GM19351 (cell line): ENCODE results near the gene CPS1.

ENCODE experiments used
- ATAC-seq: cut with Tn5 transposase; IDR thresholded peaks from one replicate; pipeline ENCODE4 v1.9.1; 2021; ENCODE audit warnings: mild to moderate bottlenecking, moderate library complexity; ENCODE audit not compliant: unreplicated experiment

Gene CPS1

DNA sequence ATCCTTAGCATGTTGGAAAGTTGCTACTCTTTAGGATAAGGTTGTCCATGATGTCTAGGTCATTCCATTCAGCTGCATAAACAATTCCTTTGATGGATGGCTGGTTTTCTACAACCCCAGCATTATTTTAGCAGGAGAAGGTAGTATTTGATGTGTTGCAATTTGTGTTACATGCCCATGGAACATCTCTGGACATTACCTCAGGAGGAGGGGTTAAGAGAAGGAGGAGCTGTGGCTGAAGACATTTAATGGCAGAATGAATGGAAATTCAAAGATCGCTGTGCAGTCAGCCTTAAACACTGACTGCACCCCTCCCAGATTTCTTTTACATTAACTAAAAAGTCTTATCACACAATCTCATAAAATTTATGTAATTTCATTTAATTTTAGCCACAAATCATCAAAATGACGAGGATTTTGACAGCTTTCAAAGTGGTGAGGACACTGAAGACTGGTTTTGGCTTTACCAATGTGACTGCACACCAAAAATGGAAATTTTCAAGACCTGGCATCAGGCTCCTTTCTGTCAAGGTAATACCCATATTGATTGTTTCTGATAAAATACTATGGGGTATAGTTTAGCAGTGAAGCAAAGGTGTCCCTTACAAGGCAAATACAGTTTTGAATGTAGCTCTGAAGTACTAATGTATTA, at the start of gene CPS1:
TSS of gene CPS1 (plus strand) at position 271 of the 652 bp plus-strand sequence. CDS start at position 406, 135 bp downstream.
- ATAC-seq = no peak

DNA sequence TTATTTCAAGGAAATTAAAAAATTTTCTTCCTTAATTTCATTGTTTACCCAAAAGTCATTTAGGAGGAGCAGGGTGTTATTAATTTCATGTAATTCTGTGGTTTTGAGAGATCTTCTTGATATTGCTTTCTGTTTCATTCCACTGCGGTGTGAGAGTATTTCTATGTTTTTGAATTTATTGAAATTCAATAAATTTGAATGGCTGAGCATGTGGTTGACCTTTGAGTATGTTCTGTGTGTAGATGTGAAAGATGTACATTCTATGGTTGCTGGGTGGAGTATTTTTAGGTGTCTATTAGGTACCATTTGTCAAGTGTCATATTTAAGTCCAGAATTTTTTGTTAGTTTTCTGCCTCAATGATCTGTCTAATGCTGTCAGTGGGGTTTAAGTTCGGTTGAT, 40.5 kb upstream of the CPS1 start:
- ATAC-seq = no peak

DNA sequence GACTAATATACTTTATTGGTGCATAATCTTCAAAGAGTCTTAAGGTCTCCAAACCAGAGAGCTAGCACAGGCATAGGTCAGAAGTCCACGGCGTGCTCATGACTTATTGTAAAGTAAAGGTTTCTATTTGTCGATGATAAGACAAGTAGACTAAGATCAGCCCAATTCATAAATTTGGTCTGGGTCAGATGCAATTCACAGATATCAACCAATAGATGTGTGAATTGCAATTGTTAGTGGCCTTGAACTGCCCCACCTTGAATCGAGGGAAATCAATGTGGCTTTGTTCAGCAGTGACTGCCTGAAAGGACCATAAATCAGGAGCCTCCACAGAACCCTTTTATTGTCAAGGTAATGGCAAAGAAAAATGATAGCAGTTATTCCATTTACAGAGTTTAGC, 39.1 kb upstream of the CPS1 start:
- no peak for ATAC-seq

DNA sequence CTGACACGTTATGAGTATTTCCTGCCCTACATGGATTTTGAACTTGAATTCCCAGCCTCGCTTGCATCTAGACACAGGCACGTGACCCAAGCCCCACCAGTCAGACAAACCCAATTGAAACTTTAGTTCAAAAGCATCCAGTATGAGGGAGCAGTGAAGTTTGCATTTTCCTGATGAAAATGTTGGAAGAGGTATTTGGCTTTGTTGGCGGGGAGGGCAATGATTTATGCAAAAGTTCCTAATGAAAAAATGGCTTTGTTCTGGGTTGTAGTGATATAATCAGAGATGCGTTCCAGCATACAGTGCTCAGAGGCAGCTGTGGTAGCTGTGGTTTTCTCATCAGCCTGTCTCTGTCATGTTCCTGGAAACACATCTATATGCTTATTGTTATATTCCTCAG, 36.8 kb upstream of the CPS1 start:
- ATAC-seq = no peak

DNA sequence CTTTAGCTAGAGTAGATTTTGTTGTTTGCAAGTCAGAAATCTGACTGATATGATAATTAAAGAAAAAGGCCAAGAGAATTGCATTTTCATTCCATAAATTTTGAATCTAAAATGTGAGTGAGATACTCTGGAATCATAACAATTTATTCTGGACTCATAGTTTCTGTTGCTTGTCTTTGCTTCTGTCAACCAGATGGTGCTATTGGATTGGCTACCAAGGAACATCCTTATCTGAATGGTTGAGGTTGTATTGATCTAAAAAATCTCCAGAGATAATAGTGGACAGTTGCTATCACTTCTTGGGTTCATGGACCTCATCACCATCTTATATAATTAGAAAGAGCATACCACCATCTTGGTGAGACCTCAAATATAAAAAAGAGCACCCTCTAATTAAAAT, 34.0 kb upstream of the CPS1 start:
- no peak for ATAC-seq

DNA sequence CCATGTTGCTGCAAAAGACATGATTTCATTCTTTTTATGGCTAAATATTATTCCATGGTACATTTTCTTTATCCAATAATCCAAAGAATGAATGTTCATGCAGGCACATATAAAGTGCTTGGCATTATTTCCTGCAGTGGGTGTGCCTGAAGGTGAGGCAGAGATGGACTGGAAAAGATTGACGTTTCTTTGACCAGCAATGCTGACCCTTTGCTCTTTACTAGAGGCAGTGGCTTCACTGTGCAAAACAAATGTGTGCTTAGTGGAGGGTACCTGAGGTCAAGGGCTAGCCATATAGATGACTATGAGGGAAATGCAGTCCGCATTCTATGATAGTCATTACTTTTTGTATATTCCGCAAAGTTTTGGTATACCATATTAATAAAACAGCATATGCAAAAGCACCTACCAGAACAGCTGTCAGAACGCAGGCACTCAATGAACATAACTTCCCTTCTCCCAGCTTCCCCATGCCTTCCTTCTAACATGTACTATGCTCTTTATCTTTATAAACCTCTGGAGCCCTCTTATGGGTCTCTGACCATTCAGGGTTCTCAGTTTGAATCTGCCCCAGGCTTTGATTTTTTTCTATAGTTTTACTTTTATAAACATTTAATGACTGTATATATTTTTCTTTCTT, 32.6 kb upstream of the CPS1 start:
- no peak for ATAC-seq

DNA sequence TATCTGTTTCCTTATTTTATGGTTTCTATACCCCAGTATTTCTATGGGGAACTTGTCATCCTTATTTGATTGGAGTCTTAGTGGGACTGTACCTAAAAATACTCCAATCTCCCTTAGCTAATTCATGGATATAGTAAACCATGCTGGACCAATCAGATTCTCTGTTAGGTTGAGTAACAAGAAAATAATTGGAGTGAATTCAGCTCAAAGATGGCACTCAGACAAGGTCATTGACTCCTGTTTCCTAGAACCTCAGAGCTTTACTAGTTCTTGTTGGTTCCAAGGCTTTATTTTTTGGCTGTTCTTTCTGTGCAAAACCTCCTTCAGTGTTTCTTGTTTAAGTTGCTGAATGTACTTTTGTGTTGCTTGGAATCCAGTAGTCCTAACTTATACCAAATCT, 31.9 kb upstream of the CPS1 start:
- ATAC-seq = no peak

DNA sequence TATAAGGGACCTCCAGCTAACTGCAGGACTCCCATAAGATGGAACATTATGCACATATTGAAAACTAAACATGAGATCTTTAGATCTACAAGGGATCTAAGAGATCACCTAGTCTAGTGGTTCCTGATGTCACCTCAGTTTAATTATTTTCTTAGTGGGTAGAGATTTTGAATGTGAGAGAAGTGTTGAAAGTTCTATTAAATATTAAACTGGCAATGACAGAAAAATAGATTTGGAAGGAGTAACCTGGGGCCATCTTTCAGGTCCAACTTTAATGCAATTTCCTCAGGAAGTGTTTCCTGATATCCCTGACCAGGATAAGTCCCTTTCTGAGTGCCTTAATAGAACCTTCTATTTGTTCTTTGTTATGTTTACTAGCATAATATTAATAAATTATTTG, 29.1 kb upstream of the CPS1 start:
- ATAC-seq = no peak

DNA sequence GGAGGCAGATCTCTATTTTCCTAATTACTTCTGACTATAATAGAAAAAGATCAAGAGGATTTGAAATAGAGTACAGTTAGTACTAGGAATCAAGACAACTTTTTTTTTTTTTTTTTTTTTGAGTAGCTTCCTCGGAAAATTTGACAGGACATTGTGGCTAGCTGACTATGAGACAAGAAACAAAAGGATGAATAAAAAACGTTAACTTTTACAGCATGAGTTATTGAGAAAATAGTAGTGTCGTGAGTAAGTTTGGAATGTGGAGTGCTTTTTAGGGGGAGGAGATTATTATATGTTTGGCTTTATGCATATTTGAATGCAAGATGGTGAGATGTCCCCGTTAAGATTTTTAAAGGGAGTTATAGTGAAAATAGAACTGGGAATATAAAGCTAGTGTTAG, 27.7 kb upstream of the CPS1 start:
- no peak for ATAC-seq

DNA sequence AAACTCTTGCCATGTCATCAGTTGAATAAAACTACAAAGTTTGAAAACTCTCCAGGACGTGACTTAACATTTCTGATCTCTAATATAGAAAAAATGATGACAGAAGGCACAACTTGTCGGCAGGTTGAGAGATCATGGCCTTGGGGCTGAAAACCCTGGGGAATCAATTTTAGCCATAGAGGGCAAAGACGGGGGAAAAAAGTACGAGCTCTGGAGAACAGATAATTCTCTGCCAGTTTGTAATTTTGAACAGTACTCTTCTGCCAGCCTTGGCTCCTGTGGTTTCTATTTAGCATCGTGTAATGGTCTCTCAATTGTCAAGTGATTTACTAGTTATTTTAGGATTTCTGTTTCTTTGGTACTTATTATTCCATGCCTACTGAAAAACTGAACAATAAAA, 25.3 kb upstream of the CPS1 start:
- no peak for ATAC-seq

DNA sequence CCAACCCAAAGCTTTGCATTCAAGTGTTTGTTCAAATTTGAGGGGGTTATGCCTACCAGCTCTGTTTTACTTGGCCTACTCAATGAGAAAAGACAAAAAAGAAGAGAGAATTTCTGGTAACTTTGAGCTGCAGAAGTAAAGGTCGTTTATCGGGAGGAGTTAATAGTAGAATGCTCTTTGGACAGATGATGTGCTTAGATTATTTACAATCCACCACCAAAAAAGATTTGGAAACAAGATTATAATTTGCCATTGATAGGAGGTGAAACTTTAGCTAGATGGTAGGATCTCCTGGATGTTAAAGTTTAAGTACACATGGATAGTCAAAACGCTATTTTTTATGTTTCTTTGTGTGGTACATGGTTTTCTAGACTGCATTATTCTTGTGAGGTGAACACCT, 24.9 kb upstream of the CPS1 start:
- no peak for ATAC-seq

DNA sequence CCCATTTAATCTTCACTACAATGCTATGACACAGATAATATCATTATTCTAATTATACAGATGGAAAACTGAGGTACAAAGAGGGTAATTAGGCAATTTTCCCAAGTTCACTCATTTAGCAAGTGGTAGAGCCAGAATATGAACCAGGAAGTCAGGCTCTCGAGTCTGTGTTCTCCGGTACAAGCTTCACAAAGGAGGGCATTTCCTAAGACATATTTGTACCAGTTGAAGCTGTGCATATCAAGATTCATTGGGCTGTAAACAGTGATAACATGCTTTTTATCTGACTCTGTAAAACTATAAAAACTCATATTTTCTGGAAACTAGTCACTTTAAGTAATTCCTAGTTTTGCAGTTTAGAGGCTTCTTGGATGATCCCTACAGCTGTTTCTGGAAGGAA, 23.0 kb upstream of the CPS1 start:
- ATAC-seq = no peak

DNA sequence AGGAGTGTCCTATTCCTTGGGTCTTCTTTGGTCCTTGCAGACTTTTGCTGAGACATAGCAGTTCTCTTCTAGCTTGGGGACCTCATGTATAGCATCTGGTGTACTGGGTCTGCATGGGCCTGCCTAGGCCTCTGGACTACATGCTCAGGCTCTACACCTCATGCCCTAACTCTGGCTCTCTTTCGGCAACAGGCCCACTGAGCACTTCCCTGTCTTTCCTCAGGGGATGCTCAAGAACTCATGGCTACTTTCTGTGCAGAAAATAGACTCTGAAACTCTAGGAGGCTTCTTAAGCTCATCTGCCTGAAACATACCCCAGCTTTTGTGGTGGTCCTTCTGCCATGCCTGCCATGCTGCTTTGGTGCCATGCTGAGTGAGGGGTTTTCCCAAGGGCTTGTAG, 21.5 kb upstream of the CPS1 start:
- no peak for ATAC-seq

DNA sequence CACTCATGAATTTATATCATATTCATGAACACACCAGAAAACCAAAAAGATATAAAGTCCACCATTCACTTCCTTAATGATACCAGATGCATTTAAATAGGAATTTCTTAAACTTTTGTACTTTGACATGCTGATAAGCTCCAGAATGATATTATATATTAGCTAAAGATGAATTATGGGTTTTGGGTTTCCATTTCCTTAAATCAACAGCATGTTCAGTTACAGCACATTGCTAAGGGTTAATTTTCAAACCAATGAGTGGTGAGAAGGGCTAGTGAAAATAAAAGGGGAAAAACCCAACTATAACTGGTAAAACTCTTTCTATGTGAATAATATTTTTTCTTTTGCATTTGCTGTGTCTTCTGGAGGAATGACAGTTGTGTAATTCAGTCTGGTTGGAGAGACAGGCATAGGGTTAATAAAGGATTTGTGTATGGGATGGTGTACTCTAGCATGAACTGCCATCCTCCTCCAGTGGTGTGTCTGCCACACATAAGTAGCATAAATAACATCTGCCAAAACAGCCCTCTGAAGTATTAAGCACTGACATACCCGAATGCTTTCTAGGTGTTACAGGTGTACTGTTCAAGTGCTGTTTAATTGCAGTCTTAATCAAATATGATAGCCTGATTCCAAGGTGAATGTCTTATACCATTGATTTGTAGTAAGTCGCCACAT, 19.3 kb upstream of the CPS1 start:
- no peak for ATAC-seq

DNA sequence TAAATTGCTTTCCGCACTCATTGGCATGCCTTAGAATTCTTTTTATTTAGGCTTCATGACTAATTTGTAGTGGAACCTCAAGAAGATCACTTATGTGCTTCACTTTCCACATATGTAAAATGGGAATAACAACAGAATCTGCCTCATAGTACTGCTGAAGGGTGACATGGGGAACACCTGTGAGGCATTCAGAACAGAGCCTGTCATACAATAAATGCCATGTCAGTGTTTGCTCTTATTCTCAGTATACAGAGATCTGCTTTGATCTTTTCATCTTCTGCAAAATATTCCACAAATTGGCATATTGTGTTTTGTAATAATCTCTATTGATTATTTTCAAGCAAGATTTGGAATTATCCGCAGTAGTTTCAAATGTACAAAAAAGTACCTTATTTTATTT, 17.4 kb upstream of the CPS1 start:
- no peak for ATAC-seq

DNA sequence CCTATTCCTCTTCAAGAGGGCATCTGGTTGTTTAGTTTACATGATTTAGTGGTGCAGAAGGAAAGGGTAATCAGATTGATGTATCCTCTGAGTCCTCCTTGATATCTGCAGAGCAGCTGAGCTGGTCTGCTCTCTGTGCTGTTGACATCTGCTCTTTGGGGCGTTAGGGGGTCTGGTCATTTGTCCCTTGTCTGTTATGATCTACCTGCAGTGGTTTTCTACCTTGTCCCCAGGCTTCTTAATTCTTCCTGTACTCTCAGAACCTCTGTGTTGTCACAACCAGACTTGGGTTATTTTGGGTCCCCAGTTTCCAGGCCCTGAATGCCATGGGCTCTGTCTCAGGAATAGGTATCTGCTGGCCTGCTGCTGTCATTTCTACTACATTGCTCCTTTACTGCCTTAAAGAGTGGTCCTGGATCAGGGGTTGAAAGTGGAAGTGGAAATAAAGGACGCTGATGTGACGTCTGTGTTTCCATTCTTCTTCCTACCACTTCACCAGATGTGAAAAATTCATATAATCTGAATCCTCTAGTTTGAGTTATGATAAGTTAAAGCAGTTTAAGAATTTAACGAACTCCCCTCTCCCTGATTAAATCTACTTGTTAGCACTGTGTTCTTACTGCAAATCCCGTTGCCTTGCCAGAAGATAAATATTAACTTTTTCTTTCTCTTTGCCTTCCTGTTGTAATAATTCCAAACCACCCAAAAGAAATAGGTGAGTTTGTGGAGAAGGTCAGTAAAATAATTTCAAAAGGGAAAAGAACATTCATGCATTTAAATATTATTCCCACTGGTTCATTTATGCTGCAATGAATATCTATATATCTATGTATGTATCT, 16.6 kb upstream of the CPS1 start:
- ATAC-seq = no peak

DNA sequence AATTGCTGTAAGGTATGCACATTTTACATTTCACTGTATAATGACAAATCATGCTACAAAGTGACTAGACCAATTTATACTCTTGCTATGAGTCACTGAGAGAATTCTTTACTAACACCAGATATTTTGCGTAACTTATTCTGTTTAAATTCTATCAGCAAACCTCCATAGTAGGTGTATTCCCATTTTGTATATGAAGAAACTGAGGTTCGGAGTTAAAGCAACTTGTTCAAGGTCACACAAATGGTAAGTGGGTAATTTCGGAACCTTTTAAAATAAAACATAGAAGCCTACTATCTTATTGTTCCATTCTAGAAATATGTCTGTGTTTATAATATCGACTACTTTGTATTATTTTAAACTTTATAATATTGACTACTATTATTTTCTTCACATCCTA, 15.9 kb upstream of the CPS1 start:
- no peak for ATAC-seq

DNA sequence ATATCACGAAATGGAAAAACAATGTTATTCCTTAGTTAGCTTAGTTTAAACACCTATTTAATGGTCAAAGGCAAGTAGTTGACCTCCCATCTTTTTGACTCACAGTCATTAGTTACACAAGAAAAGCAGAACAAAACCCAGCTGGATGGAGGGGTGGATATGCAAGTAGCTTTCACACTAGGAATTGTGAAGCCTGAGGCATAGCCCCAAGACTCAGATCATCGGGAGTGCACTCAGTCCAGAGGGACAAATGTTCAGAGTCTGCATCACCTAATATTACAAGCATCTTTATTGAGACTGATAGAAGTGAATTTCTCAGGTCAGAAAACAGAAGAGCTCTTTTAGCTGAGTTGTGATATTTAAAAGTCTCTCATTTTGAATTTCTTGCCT, 15.5 kb upstream of the CPS1 start:
- no peak for ATAC-seq

DNA sequence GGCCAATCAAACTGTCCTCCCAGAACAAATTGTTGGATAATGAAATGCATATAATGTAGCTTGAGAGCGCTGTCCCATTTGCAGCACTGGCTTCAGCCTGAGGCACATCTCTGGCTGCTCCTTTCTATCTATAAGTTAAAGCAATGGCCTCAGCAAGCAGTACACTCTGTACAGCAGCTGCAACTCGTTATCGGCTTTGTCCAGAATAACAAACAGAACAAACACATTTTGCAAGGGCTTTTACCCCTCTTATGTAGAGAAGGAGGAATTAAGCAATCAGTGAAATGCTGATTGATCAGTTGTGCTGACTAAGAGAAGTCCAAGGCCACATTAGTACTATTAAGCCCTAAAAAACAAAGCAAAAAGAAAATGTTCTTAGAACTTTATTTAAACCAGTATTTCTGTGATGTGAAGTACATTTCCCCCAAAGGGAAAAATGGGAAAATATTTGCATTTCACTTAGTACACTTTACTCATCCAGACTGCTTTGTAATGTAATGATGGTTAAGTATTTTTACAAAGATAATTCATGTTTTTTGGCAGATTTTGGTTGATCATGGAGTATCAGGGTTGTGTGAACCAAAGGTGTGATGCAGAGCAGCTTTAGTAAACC, 15.0 kb upstream of the CPS1 start:
- no peak for ATAC-seq

DNA sequence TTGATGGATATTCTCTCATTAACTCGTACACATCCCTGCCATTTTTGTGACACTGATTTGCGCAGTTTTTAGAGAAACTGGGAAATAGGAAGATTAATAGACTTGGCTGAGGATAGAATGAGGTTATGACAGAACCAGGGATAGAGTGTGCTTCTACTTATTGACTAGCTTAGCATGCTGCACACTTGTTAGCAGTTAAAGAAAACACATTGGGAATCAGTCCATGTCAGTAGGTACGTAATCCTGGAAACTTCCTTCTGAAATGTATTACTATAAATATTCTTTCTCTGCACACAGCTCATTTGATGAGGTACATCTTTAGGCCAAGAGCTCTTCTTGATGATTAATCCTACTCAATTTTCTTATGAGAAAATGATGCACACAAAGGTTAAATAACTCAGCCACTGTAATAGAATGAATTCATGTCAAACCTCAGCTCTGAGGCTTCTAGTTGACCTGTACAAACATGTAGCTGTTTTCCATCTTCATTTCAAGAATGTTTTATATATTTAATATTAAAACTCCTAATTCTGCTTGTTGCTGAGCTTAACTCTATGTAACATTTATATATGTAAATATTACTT, 12.3 kb upstream of the CPS1 start:
- no peak for ATAC-seq

DNA sequence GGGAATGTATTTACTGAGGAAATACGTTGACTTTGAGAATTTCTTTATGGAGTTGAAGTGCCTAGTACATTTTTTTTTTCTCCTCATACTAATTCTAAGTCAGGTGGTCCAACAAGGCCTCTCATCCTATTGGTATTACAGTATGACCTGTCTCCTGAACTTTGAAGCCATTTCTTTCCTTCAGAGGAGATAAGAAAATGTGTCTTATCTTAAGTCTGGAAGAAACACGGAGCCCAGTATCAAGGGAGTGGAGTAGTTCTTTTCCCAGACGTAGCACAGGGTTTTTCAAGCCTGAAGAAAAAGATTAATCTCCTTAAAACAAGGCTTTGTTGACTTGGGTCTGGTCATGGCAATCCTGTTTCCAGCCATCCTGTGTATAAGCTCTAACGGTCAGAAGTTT, 11.6 kb upstream of the CPS1 start:
- ATAC-seq = no peak
